GM12878 (cell line): ENCODE data around the gene PSMD4. TPM values are rescaled to one million over a fixed set of nuclear protein-coding genes. Genes with fewer than 3 reads are reported as not detected.
A peak's percentile ranks its signal among the peaks of the same experiment; 100 is the strongest.

Source experiments
- ATAC-seq: fragments of 200-7000 bp; cut with Tn5 transposase; 3 replicates; pipeline ENCODE4 v1.9.1; 2020; ENCODE audit warnings: mild to moderate bottlenecking, moderate library complexity
- BruUV-seq: library from RNA; stranded (reverse); fragments of 400-500 nt; replicated peaks from 2 replicates; lab custom pipeline; 2021; lab: Mats Ljungman, UMichigan
- CTCF ChIA-PET: fragments of 300-600 bp; sonication (Branson Sonifier 250); formaldehyde crosslinking; extraction: SDS; loops from one replicate; lab custom pipeline; 2021; ENCODE audit warnings: inconsistent platforms; lab: Yijun Ruan, JAX
- POLR2A ChIA-PET: fragments of 350-600 bp; formaldehyde crosslinking; extraction: SDS; loops from one replicate; lab custom pipeline; 2021; ENCODE audit warnings: inconsistent platforms; lab: Charles Lee
- RAD21 ChIA-PET: fragments of 300-600 bp; sonication (Branson Sonifier 250); formaldehyde crosslinking; loops from one replicate; lab custom pipeline; 2023; ENCODE audit warnings: antibody characterized with exemption; ENCODE audit not compliant: unreplicated experiment; lab: Charles Lee
- SMC1A ChIA-PET: fragments of 300-600 bp; sonication (Branson Sonifier 250); formaldehyde crosslinking; loops from one replicate; lab custom pipeline; 2023; ENCODE audit not compliant: unreplicated experiment, uncharacterized antibody; lab: Charles Lee
- DNase-seq: peaks from one replicate; pipeline ENCODE4 v3.0.0-alpha.2; 2011; ENCODE audit warnings: low read depth, low spot score
- FAIRE-seq: peaks from 3 replicates; lab custom pipeline; 2011; peaks lifted over from hg19 to GRCh38; lab: Jason Lieb, UNC
- H2AFZ ChIP-seq: 2 replicates; pipeline ENCODE4 v1.6.0; 2011; ENCODE audit warnings: low read depth, low read length, control low read depth; ENCODE audit not compliant: control insufficient read depth
- H3K27ac ChIP-seq: 2 replicates; pipeline ENCODE4 v1.5.1; 2011; ENCODE audit warnings: control low read depth; ENCODE audit not compliant: control insufficient read depth, insufficient read depth
- H3K27me3 ChIP-seq, 2 experiments: replicated peaks in 1 of 2; 2 replicates each; pipeline versions ENCODE4 v1.6.0 to v1.6.1; 2011; ENCODE audit warnings: low read length in 1 of 2; ENCODE audit not compliant: control insufficient read depth in 2 of 2, insufficient read depth in 2 of 2
- H3K36me3 ChIP-seq, 2 experiments: 2 replicates each; pipeline ENCODE4 v1.5.1; 2011; ENCODE audit warnings: low read length in 1 of 2; ENCODE audit not compliant: control insufficient read depth in 2 of 2, insufficient read depth in 2 of 2
- H3K4me1 ChIP-seq: 2 replicates; pipeline ENCODE4 v1.6.1; 2011; ENCODE audit warnings: mild to moderate bottlenecking, low read length, moderate library complexity, mixed read lengths; ENCODE audit not compliant: control insufficient read depth, insufficient read depth
- H3K4me2 ChIP-seq: 2 replicates; pipeline ENCODE4 v1.6.0; 2011; ENCODE audit warnings: control low read depth; ENCODE audit not compliant: control insufficient read depth, insufficient read depth
- H3K4me3 ChIP-seq: fragments of 200-600 bp; sonication (generic); 2 replicates; pipeline ENCODE4 v1.5.1; 2016
- H3K79me2 ChIP-seq: 2 replicates; pipeline ENCODE4 v1.6.0; 2011; ENCODE audit warnings: low read length; ENCODE audit not compliant: control insufficient read depth, insufficient read depth
- H3K9ac ChIP-seq: 2 replicates; pipeline ENCODE4 v1.8.0; 2011; ENCODE audit warnings: low read length, control low read depth, mixed read lengths; ENCODE audit not compliant: control insufficient read depth, insufficient read depth
- H3K9me3 ChIP-seq: replicated peaks from 3 replicates; pipeline ENCODE4 v1.5.1; 2011; ENCODE audit warnings: mild to moderate bottlenecking, low read length; ENCODE audit not compliant: control insufficient read depth, insufficient read depth
- H4K20me1 ChIP-seq: 2 replicates; pipeline ENCODE4 v1.6.0; 2011; ENCODE audit not compliant: control insufficient read depth, insufficient read depth
- CREB1 ChIP-seq: IDR thresholded peaks from 2 replicates; pipeline ENCODE4 v1.6.1; 2012; ENCODE audit warnings: low read depth, mild to moderate bottlenecking, inconsistent platforms
- KLF5 ChIP-seq: fragments of 450-650 bp; IDR thresholded peaks from 2 replicates; pipeline ENCODE4 v1.6.1; 2014; ENCODE audit warnings: mild to moderate bottlenecking; ENCODE audit not compliant: partially characterized antibody
- MYB ChIP-seq: fragments of 150-350 bp; IDR thresholded peaks from 2 replicates; pipeline ENCODE4 v1.6.1; 2014; ENCODE audit warnings: mild to moderate bottlenecking, low read depth, low read length, borderline replicate concordance
- PAX5 ChIP-seq: IDR thresholded peaks from 2 replicates; pipeline ENCODE4 v1.6.1; 2011; ENCODE audit warnings: low read depth, low read length, borderline replicate concordance
- RAD51 ChIP-seq: fragments of 450-650 bp; IDR thresholded peaks from 2 replicates; pipeline ENCODE4 v1.6.1; 2016; ENCODE audit warnings: moderate library complexity, mild to moderate bottlenecking, inconsistent platforms
- STAT1 ChIP-seq: fragments of 450-650 bp; conservative IDR thresholded peaks from 2 replicates; pipeline ENCODE4 v1.6.1; 2014; ENCODE audit warnings: antibody characterized with exemption, mild to moderate bottlenecking
- SUZ12 ChIP-seq: fragments of 200-600 bp; sonication (generic); IDR thresholded peaks from one replicate; pipeline ENCODE4 v1.6.1; 2018; ENCODE audit warnings: antibody characterized with exemption, mild to moderate bottlenecking; ENCODE audit not compliant: unreplicated experiment
- USF2 ChIP-seq: IDR thresholded peaks from 2 replicates; pipeline ENCODE4 v1.6.1; 2011; ENCODE audit warnings: low read depth, low read length, improper control_type of control experiment, borderline replicate concordance
- WGBS: methylation state at CpG from one replicate; pipeline ENCODE4 v1.1.6; 2016; ENCODE audit warnings: low lambda C conversion rate; ENCODE audit not compliant: insufficient replicate concordance, insufficient coverage; ENCODE audit errors: missing lambda C conversion rate; 5-methylcytosine and 5-hydroxymethylcytosine counted together
- in situ Hi-C: fragments of 300-500 bp; cut with MboI; formaldehyde crosslinking; loops from 9 replicates; pipeline ENCODE4 v1.14.3; 2018; ENCODE audit warnings: mixed read lengths
- intact Hi-C: fragments of 100-400 bp; cut with micrococcal nuclease; formaldehyde crosslinking; loops from one replicate; pipeline ENCODE4 v1.14.2; 2022; ENCODE audit not compliant: unreplicated experiment
- polyA plus RNA-seq, 11 experiments: library from polyadenylated mRNA; depleted of rRNA in 4 of 11; unstranded in 6 of 11; stranded (reverse) in 5 of 11; fragments of >200 nt; fragmentation: Nextera tagmentation in 4 of 11; fragmentation: Illumina TruSeq in 1 of 11; extraction: Ambion mirVana in 4 of 11; extraction: Trizol in 1 of 11; gene quantifications; 1 replicate in 1 of 11; 2 replicates in 10 of 11; pipeline versions ENCODE4 v1.2.1 to v1.2.3, GENCODE V29; 2011 to 2016; ENCODE audit warnings: inconsistent platforms in 2 of 11, missing spikeins in 2 of 11, low read depth in 1 of 11
- total RNA-seq, 4 experiments: library from RNA; depleted of rRNA in 3 of 4; stranded (reverse); fragments of >200 nt in 3 of 4; fragmentation: Illumina TruSeq in 1 of 4; extraction: Trizol in 1 of 4; gene quantifications; 2 replicates each; pipeline versions ENCODE4 v1.2.1 to v1.2.3, GENCODE V29; 2013 to 2021
- TF ChIP-seq, protein P1 (sequence below): IDR thresholded peaks from 2 replicates; pipeline ENCODE4 v1.6.1; 2011; ENCODE audit warnings: borderline replicate concordance, low read depth, mild to moderate bottlenecking, moderate library complexity, mixed read lengths, low read length; ENCODE audit not compliant: insufficient read depth; ENCODE audit errors: extremely low read length

The PSMD4 gene
- total and polyA plus RNA-seq, 10 of the 15 experiments (the other 5 are each of a cell fraction or from before 2014, with no cell fraction given), result 129 to 281 (median 188) TPM

GRCh38 chr1:151265446-151266236, 11.1 kb downstream of the PSMD4 start:
- in situ Hi-C loops, result no loop called here
- Histone ChIP-seq H3K9ac (no peak overlapping the region), H3K9me3 (no peaks in the 10 kb centered on the region), H3K36me3 (peaks cover 9 to 19% of the 10 kb centered on the region in 2 experiments)
- ChIA-PET POLR2A (interaction anchor here (0.5 kb wide), 2 partner anchors 177 to 217 kb away, joined by 4 to 5 read pairs; no protein-coding TSS in a partner anchor), CTCF (interaction anchor here (0.8 kb wide), 1 partner anchor 166 kb away, joined by 3 read pairs; no protein-coding TSS in a partner anchor)
- 88% methylated on average over 14 of the region's 14 CpGs for WGBS
- TF ChIP-seq STAT1 (no peak), CREB1 (no peak)
- TF ChIP-seq, all 136 proteins: peak for 0
- Histone ChIP-seq H3K27me3 (no peaks in the 10 kb centered on the region), H4K20me1 (no peaks in the 10 kb centered on the region), H2AFZ (no peak overlapping the region), H3K79me2 (no peaks in the 10 kb centered on the region; the same call in 1 of the 2 replicates), H3K27ac (no peak overlapping the region), H3K4me1 (no peaks in the 10 kb centered on the region), H3K4me2 (no peak overlapping the region), H3K4me3 (no peak overlapping the region)
- DNase-seq, result no peak
- TSS peak; percentile 55 for BruUV-seq
- no peak for FAIRE-seq
- no peak for ATAC-seq
- ChIA-PET RAD21 (no interaction called here), SMC1A (no interaction called here)
- intact Hi-C loops, result no loop called here

DNA sequence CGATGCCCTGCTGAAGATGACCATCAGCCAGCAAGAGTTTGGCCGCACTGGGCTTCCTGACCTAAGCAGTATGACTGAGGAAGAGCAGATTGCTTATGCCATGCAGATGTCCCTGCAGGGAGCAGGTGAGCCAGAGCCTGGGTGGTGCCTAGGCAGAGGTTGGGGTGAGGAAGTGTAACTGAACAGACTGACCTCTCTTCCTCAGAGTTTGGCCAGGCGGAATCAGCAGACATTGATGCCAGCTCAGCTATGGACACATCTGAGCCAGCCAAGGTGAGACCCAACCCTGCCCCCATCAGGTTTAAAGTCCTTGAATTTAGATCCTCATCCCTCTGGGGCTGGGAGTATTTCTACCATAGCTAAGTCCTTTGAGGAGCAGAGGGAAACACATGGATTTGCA, 11.8 kb downstream of the PSMD4 start:
- RAD21 ChIA-PET, result no interaction called here
- Histone ChIP-seq H3K9ac (no peak overlapping the region), H3K4me1 (no peaks in the 10 kb centered on the region), H3K4me2 (no peak overlapping the region), H3K27ac (no peak overlapping the region), H3K4me3 (no peak overlapping the region), H3K79me2 (no peaks in the 10 kb centered on the region; the same call in 1 of the 2 replicates), H3K9me3 (no peaks in the 10 kb centered on the region), H4K20me1 (no peaks in the 10 kb centered on the region), H3K27me3 (no peaks in the 10 kb centered on the region), H2AFZ (no peak overlapping the region), H3K36me3 (peaks cover 9 to 19% of the 10 kb centered on the region in 2 experiments)
- SMC1A ChIA-PET, result interaction anchor here (0.8 kb wide), 1 partner anchor 8 kb away, joined by 3 read pairs; no protein-coding TSS in a partner anchor
- TF ChIP-seq USF2, result no peak
- TF ChIP-seq RAD51, result no peak
- TF ChIP-seq, protein P1, sequence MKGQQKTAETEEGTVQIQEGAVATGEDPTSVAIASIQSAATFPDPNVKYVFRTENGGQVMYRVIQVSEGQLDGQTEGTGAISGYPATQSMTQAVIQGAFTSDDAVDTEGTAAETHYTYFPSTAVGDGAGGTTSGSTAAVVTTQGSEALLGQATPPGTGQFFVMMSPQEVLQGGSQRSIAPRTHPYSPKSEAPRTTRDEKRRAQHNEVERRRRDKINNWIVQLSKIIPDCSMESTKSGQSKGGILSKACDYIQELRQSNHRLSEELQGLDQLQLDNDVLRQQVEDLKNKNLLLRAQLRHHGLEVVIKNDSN, result no peak
- TF ChIP-seq PAX5, result no peak
- no peak for TF ChIP-seq MYB
- no peak for TF ChIP-seq SUZ12
- TF ChIP-seq KLF5, result no peak
- intact Hi-C loops (no loop called here), in situ Hi-C loops (no loop called here)
- 98% methylated on average over 3 of the region's 3 CpGs for WGBS
- POLR2A ChIA-PET, result interaction anchor here (0.5 kb wide), 2 partner anchors 177 to 217 kb away, joined by 4 to 5 read pairs; no protein-coding TSS in a partner anchor
- no TSS peak for BruUV-seq
- FAIRE-seq (no peak), ATAC-seq (no peak), DNase-seq (no peak)
- CTCF ChIA-PET, result interaction anchor here (0.8 kb wide), 1 partner anchor 167 kb away, joined by 3 read pairs; no protein-coding TSS in a partner anchor
